RPMI7951 (cell line): Measurements from ENCODE around the gene CTNNBL1. TPM values are rescaled to one million over a fixed set of nuclear protein-coding genes. Genes with fewer than 3 reads are reported as not detected.

Source experiments
- DNase-seq: peaks from one replicate; pipeline ENCODE4 v3.0.0-alpha.2; 2012; ENCODE audit warnings: low read depth
- total RNA-seq: library from RNA; depleted of rRNA; stranded (reverse); fragments of >200 nt; shearing (Covaris generic); gene quantifications from 2 replicates; pipeline ENCODE4 v1.2.3, GENCODE V29; 2014

The CTNNBL1 gene
- total RNA-seq, 1 experiment from 2014 or later, result 57.9 TPM

DNA sequence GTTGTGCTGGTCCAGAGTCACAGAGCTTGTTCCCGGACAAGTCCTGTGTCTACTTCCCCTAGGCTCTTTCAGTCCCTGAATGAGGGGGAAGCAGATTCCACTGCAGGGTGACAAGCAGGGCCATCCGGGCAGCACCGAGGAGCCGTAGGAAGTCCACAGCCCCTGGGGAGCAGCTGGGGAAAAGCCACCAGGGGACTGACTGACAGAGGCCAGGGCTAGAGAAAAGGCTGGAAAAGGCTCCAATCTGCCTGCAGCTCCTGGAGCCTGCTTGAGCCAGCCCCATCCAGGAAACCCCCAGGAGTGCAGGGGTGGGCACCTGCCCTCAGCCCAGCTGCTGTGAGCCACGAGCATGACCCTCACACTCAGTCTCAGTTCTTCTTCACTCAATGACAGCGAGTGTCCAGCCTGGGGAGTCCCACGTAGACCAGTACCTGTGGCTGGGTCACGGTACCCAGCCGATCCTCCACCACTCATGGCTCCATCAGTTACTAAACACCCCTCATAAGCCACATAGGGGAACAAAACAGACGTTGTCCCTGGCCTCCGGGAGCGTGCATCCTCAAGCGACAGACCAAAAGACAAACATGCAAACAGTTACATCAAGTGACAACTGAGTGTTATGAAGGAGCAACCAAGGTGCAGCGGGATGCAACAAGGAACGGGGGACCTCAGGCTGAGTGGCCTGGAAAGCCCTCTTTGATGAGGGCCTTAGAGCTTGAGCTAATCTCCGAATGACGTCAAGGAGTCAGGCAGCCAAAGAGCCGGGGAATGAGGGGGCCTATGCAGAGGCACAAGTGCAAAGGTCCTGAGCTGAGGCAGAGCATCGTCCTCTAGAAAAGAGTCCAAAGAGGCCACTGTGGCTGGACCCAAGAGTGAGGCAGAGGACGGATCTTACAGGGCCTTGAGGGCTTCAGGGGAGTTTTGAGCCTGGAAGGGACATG lies 184.3 kb downstream of the CTNNBL1 start:
- DNase-seq, result no peak

DNA sequence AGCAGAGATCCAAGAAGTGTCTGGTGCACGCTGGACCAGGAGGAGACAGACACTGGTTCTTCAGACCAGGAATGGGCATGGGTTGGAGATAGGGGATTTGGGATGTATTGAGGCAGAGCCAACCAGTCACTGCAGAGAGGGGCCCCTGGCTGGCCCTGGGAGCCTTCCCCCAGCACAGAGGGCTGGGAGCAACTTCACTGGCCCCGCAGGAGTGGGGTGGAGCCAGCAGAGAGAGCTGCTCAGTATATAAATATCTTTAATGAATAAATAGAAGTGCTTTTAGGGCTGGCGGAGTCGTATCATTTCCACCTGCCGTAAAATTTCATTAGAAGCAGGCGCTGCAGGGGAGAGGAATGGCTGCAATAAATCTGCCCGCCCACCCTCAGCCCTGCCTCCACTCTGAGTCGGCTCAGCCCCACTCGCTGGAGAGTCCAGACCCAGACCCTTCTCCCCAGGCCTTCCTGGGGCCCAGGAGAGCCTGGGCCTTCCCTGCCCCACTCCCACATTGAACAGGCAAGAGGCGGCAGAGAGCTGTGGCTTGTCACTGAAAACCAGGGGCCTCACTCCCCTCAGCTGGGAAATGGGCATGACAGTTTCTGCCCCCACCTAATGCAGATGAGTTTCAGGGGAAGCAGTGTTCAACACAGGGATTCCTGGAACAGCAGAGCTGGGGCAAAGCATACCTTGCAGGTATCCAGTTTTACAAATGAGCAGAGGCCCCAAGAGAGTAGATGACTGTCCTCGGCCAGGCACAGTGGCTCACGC lies 185.2 kb downstream of the CTNNBL1 start:
- DNase-seq, result no peak

DNA sequence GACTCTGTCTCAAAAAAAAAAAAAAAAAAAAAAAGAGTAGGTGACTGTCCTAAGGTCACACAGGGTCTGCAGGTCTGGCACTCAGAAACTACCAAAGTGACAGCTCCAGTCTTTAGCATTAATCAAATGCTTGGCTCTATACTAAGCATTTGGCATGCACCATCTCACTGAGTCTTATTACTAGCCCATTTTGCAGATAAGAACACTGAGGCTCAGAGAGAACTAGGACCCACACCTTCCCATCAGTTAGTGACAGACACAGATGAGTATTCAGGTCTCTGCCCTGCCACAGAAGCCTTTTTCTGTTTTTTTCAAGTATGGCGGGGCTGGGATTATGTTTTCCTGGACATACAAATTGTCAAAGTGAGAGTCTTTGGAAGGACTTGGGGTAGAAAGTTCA lies 186.0 kb downstream of the CTNNBL1 start:
- DNase-seq, result no peak

DNA sequence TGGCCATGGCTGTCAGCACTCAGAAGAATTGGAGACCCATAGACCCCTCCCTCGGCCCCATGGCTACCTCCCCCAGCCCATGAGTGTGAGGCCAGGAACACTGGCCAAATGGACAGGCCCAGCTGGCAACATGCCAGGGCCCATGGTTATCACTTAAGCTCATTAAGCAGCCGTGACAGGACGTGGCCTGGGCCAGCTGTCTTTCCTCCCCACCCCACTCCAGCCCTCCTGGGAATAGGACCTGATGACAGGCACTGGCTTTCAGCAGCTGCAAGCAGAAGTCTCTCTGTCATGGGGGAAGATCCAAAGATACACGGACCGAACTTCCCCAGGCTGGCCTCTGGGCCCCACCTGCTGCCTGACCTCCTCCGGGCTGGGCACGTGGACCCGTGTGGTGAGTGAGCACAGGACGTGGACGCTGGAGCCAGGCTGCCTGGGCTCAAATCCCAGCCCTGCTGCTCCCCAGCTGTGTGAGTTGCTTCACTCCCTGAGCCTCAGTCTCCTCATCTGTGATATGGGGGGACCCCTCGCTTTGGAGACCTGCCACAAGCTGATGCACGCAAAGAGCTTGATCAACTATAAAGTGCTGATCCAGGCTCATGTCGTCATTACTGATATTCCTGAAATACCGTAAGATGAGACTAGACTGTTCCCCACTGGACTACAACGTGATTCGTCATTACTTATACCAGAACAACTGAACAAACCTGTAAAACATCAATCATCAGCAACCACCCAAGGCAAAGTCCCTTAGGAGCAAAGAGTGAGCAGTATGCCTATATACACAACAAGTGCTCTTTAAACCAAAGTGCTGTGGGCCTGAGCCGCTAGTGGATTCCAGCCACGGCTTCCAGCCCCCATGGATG lies 187.1 kb downstream of the CTNNBL1 start:
- DNase-seq, result no peak

DNA sequence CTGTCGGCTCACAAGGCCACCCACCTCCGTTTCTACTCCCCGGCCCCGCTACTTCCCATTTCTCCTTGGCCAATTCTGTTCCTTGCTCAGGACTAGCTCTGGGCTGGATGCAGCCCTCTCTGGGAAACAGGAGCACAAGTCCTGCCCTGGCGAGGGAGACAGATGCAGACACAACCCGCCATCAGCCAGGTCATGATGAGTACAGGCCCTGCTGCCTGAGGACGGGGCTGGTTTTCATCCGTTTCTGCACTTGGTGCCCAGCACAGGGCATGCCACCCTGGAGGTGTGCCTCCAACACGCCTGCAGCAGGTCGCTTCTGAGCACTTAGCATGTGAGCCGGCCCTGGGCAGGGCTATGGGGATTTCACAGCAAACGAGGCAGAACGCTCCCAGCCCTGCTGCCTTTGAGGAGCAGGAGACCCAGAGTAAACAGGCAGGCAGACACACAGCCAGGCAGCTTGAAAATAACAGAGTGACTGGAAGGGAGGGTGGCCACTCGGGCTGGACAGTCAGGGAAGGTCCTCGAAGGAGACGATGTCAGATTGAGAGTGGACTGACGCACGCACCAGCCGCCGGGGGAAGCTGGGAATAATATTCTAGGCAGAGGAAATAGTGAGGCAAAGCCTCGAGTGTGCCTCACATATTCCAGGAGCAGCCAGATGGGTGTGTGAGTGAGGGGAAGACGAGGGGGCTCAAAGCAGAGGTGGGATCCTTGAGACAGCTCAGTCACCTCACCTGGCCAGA lies 187.9 kb downstream of the CTNNBL1 start:
- no peak for DNase-seq

DNA sequence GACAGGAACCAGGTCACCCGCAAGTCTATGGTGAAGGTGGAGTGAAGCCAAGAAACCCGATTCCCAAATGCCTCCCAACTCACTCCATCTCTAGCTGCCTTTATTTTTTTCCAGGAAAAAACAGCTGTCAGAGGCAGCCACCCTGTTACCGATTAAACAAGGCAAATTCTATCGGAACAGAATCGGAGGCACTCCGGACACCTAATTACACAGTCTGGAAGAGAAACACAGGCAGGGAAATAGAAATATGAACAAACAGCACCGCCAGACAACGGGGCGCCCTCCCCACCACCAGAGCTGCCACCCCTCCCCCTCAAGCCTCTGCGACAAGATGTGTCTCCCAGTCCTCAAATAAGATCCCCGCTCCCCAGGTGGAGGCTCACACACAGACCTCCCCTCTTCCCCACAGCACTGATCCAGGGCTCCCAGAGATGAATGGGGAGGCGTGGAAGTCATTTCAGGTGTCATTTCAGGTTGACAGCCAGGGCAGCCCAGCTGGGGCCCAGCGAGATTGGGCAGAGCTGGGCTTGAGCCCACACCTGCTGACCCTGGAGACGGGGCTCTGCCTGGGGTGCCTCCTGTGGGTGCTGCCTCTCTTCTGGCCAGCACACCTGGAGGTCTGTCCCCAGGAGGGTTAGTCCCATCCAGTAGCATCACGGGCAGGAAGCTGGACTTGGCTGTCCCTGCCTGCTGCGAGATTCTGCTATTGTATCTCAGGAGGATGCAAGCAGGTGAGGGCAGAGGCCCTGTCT lies 189.3 kb downstream of the CTNNBL1 start:
- no peak for DNase-seq

DNA sequence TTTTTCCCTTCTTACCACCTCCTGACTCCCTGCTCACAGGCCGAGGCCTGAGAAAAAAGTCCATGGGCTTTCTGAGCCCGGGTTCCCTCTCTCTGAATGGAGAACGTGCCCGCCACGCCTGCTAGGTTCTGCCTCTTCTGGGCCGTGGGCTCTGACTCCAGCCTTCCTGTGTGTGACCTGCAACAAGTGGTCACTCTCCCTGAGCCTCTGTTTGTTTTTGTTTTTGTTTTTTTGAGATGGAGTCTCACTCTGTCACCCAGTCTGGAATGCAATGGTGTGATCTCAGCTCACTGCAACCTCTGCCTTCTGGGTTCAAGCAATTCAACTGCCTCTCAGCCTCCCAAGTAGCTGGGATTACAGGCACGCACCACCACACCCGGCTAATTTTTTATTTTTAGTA lies 191.2 kb downstream of the CTNNBL1 start:
- DNase-seq, result no peak

DNA sequence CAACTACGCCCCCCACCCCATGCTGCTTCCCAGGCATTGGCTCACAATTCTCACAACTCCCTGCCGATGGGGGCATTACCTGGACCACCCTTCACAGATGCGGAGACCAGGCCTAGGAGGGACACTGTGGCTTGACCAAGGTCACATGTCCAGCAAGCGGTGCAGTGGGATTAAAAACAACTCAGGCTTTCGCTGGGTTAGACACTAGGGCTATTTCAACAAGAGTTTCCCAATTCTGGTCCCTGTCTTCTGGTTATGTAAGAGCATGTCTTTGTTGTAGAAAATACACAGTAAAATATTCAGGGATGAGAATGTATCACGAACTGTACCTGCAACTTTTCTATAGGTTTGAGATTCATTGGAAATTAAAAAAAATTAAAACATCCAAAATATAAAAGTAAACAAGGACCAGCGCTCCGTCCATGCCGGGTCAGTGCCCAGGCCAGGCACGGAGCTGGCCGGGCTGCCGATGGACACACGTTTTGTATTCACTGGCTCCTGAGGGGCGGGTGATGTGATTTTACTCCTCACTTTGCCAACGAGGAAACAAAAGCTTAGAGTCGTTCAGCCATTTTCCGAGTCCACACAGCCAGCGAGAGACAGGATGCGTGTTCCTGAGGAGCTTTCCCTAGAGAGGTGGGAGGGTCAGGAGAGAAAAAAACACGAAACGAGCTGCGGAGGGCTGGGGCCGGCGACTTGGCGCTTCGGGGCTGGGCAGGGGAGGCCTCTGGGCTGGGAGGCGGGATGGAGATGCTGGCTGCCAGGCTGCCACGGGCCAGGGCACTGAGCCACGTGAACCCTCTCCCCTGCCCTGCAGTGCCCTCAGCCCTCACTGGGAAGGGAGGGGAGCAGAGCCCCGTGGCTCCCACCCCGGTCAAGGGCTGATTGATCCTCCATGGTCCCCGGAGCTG lies 192.0 kb downstream of the CTNNBL1 start:
- no peak for DNase-seq

DNA sequence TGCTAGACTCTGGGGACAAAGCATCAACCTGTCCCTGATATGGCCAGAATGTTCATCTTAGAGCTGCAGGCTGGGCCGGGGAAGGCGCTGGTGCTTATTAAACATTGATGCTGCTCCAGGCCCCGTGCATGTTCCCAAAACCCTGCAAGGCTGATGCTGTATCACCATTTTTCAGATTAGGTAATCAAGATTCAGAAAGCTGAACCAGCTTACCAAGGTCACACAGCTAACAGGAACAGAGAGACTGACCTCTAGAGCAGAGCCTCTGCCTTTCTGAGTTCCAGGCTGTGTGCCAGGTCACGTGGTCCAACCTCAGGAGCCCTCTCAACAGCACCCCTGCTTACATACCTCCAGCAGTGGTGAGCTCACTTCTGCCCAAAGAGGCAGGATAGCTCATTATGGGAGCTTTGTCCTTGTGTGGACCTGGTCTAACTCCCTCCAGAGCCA lies 193.0 kb downstream of the CTNNBL1 start:
- peak; percentile 35 for DNase-seq

DNA sequence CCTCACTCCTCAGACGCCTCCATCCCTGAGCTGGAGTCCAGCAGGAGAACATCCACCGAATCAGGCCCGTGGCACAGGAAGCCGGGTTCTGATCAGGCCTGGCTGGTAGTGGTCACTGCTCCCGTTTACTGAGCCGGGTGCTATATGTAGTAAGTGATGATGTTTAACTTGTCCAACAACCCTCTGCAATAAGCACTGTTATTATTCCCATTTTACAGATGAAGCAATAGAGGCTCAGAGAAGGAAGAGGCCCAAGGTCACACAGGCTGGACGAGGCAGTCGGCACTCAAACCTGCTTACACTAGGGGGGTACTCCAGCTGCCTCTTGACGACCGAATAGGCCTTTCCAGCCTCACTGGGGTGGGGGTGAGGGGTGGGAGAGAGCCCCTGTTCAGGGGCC lies 194.8 kb downstream of the CTNNBL1 start:
- no peak for DNase-seq

DNA sequence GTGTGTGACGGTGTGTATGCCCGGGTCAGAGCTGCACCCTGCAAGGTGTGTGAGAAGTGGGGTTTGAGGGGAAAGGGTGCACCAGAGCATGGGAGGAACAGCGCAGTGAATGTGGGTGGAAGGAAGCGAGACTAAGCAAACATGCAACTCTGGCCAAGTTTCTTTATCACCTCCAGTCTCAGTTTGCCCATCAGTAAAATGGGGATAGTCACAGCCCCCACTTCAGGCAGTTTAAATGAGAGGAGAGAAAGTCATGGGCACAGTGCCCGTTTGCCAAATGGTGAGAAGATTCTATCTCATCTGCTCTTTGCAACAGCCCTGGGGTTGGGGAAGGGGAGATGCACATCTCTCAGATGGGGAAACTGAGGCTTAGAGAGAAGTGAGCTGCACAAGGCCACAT lies 196.3 kb downstream of the CTNNBL1 start:
- no peak for DNase-seq

DNA sequence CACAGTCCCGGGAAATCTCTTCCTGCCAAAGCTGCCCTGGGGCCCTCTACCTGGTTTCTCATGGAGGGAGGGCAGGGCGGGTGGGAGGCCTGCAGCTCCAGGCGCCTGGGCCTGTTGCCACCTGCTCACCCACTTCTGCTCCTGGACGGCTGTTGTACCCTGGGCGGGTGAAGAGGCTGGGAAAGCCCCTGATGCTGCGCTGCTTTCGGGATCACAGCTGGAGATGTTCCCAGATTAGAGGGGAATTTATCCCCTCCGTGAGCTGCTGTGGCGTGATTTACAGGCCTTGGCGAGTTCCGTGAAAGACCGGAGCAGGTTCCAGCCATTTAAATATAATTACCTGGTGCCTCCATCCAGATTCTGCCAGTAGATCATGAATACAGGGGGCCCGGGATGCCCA lies 196.8 kb downstream of the CTNNBL1 start:
- DNase-seq, result no peak

DNA sequence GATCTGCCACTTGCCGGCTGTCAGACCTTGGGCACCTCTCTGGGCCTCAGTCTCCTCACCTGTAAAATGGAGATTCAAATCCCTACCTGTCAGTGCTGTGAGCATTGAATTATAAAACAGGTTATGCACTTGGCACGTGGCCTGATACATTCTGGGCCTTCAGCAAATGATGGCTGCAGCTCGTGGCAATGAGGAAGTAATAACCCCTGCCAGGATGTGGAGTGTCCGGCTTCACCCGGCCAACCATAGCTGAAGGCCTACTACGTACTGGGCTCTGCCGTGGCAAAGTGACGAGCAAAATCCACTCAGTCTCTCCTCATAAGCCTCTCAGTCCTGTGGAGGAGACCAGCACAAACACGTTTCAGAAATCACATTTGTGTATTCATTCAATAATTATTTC lies 198.2 kb downstream of the CTNNBL1 start:
- no peak for DNase-seq

DNA sequence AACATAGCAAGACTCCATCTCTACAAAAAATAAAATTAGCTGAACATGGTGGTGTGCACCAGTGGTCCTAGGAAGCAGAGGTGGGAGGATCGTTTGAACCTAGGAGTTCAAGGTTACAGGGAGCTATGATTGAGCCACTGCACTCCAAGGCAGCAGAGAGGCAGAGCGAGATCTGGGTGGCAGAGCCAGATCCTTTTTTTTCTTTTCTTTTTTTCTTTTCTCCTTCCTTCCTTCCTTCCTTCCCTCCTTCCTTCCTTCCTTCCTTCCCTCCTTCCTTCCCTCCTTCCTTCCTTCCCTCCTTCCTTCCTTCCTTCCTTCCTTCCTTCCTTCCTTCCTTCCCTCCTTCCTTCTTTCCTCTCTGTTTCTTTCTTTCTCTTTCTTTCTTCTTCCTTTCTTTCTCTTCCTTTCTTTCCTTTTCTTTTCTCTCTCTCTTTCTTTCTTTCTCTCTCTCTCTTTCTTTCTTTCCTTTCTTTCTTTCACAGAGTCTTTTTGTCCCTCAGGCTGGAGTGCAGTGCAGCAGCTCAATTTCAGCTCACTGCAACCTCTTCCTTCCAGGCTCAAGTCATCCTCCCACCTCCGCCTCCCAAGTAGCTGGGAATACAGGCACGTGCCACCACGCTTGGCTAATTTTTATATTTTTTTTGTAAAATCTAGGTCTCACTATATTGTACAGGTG lies 199.9 kb downstream of the CTNNBL1 start:
- no peak for DNase-seq

DNA sequence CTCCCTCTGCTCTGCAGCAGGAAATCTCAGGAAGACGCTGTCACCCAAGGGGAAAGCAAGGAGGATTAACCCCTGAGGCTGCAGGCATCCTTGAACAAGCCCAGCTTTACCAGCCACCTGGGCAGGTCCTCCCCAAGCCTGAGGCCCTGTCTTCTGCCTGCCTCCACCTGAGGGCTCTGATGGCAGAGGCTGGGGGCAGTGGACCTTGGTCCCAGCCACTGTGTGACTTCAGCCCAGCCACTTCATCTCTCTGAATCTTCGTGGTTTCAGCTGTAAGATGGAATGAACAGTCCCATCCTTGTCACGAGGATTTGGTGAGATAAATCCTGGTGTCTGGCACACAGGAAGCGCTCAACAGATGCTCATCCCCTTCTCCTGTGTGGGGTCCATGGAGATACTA lies 200.6 kb downstream of the CTNNBL1 start:
- DNase-seq, result no peak

DNA sequence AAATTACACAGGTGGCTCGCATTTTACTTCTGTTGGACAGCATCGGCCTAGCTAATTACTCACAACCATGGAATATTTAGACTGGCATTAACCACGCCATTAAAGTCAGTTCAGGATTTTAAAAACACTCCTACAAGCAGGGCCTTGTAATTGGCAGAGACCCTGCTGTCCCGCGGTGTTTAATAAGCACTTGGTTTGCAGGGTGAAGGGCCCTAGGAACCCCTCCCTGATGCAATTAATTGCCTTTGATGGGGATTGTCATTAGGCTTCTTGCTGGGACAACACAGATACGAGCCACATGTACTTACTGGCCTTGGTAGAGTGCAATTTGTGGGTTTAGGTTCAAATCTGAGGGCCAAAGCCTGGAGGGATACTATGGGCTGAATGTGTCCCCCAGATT lies 201.3 kb downstream of the CTNNBL1 start:
- DNase-seq, result no peak

DNA sequence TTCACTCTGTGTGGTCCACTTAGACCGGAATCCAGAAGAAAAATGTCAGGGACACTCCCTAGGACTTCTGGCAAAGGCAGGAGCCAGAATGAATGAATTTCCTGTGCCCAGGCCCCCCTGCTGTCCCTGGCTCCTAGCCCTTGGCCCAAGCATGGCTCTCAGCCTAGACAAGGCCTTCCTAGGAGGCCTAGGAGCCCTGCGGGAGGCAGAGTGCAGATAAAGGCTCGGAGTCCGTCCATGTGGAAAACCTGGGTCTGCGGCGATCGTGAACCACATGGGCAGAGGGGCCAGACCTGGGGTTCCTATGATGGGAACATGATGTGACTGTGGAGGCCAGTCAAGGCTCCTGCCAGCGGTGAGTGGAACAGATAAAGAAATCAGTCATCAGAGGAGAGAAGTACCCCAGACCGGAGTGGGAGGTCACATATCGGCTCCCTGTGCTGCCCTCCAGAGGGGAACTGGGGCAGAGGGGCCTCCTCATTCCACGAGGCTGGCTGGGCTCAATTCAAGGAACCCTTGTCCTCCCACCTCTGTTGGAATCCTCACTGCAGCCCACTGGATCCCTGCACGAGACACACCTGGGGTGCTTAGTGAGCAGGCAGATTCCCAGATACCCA lies 203.2 kb downstream of the CTNNBL1 start:
- DNase-seq, result no peak
